Karpas-422 (cell line): ENCODE results near the gene ZNF350. TPM values are rescaled to one million over a fixed set of nuclear protein-coding genes. Genes with fewer than 3 reads are reported as not detected.
A peak's percentile ranks its signal among the peaks of the same experiment; 100 is the strongest.
"Not testable (repeated sequence)": the region's sequence is repeated elsewhere in the genome, so short reads cannot be mapped to it uniquely, and the experiment has no call there.

Experiments used
- DNase-seq: peaks from one replicate; pipeline ENCODE4 v3.0.0-alpha.2; 2015
- H2AFZ ChIP-seq: fragments of 200-600 bp; sonication (generic); 2 replicates; pipeline ENCODE4 v1.6.1; 2014; ENCODE audit warnings: antibody characterized with exemption, low read length, mixed read lengths
- H3K27ac ChIP-seq: fragments of 200-600 bp; sonication (generic); 2 replicates; pipeline ENCODE4 v1.5.1; 2014; ENCODE audit warnings: mild to moderate bottlenecking, low read length, moderate library complexity
- H3K27me3 ChIP-seq: fragments of 200-600 bp; sonication (generic); 2 replicates; pipeline ENCODE4 v1.6.1; 2014; ENCODE audit warnings: low read length, mixed read lengths
- H3K36me3 ChIP-seq: fragments of 200-600 bp; sonication (generic); 2 replicates; pipeline ENCODE4 v1.6.1; 2014; ENCODE audit warnings: low read length, mixed read lengths; ENCODE audit not compliant: insufficient read depth
- H3K4me1 ChIP-seq: fragments of 200-600 bp; sonication (generic); 2 replicates; pipeline ENCODE4 v1.6.1; 2014; ENCODE audit warnings: mild to moderate bottlenecking, low read length, mixed read lengths
- H3K4me2 ChIP-seq: fragments of 200-600 bp; sonication (generic); 2 replicates; pipeline ENCODE4 v1.6.1; 2014; ENCODE audit warnings: low read length, low read depth, mild to moderate bottlenecking; ENCODE audit not compliant: poor library complexity, severe bottlenecking
- H3K4me3 ChIP-seq: fragments of 200-600 bp; sonication (generic); 2 replicates; pipeline ENCODE4 v1.5.1; 2014; ENCODE audit warnings: mild to moderate bottlenecking, antibody characterized with exemption, low read length, mixed read lengths
- H3K79me2 ChIP-seq: fragments of 200-600 bp; sonication (generic); 2 replicates; pipeline ENCODE4 v1.6.1; 2014; ENCODE audit warnings: mild to moderate bottlenecking, low read length, mixed read lengths
- H3K9ac ChIP-seq: fragments of 200-600 bp; sonication (generic); 2 replicates; pipeline ENCODE4 v1.6.0; 2014; ENCODE audit warnings: low read length
- H3K9me2 ChIP-seq: fragments of 200-600 bp; sonication (generic), shearing (Covaris generic); replicated peaks from 2 replicates; pipeline ENCODE4 v1.6.0; 2014; ENCODE audit warnings: mild to moderate bottlenecking, low read length, moderate library complexity; ENCODE audit not compliant: insufficient read depth
- H3K9me3 ChIP-seq: fragments of 300-700, 200-600 bp; sonication (generic); 2 replicates; pipeline ENCODE4 v1.6.1; 2014; ENCODE audit warnings: low read length, mixed read lengths
- H4K20me1 ChIP-seq: fragments of 200-600 bp; sonication (generic); 2 replicates; pipeline ENCODE4 v1.6.1; 2014; ENCODE audit warnings: mild to moderate bottlenecking, antibody characterized with exemption, low read length, low read depth; ENCODE audit not compliant: insufficient read depth
- total RNA-seq: library from RNA; depleted of rRNA; stranded (reverse); fragments of >200 nt; shearing (Covaris generic); gene quantifications from 2 replicates; pipeline ENCODE4 v1.2.3, GENCODE V29; 2014; ENCODE audit warnings: low replicate concordance

ZNF350 gene
- total RNA-seq, 1 experiment from 2014 or later: 12.7 TPM

GRCh38 chr19:51980116-51980736 is 6.4 kb downstream of the ZNF350 start:
- H3K9ac ChIP-seq: no peak overlapping the region
- H3K4me2 ChIP-seq: no peak overlapping the region
- H3K79me2 ChIP-seq: no peaks in the 10 kb centered on the region
- H3K27ac ChIP-seq: no peak overlapping the region
- H2AFZ ChIP-seq: no peak overlapping the region
- no peaks in the 10 kb centered on the region for H3K4me1 ChIP-seq
- H3K36me3 ChIP-seq: peaks cover 4% of the 10 kb centered on the region; the same call in 1 of the 2 replicates
- peaks cover 64% of the 10 kb centered on the region for H3K9me3 ChIP-seq
- no peak for DNase-seq
- no peaks in the 10 kb centered on the region for H3K9me2 ChIP-seq
- no peaks in the 10 kb centered on the region for H3K27me3 ChIP-seq
- no peaks in the 10 kb centered on the region for H4K20me1 ChIP-seq
- H3K4me3 ChIP-seq: no peak overlapping the region

GRCh38 chr19:51978882-51979281 is 7.8 kb downstream of the ZNF350 start:
- H4K20me1 ChIP-seq: no peaks in the 10 kb centered on the region
- H3K27ac ChIP-seq: no peak overlapping the region
- no peaks in the 10 kb centered on the region for H3K4me1 ChIP-seq
- H3K9ac ChIP-seq: no peak overlapping the region
- no peak overlapping the region for H3K4me2 ChIP-seq
- H3K9me2 ChIP-seq: no peaks in the 10 kb centered on the region
- H2AFZ ChIP-seq: no peak overlapping the region
- H3K4me3 ChIP-seq: no peak overlapping the region
- H3K36me3 ChIP-seq: peaks cover 12% of the 10 kb centered on the region
- H3K79me2 ChIP-seq: no peaks in the 10 kb centered on the region
- no peaks in the 10 kb centered on the region for H3K27me3 ChIP-seq
- DNase-seq: no peak
- peaks cover 70% of the 10 kb centered on the region for H3K9me3 ChIP-seq

GRCh38 chr19:51977346-51977745 is 9.3 kb downstream of the ZNF350 start:
- Histone ChIP-seq H3K4me2 (no peak overlapping the region), H3K27me3 (no peaks in the 10 kb centered on the region), H3K27ac (no peak overlapping the region), H2AFZ (no peak overlapping the region), H3K9ac (no peak overlapping the region), H3K36me3 (peaks cover 21% of the 10 kb centered on the region), H3K4me1 (no peaks in the 10 kb centered on the region), H3K4me3 (no peak overlapping the region), H3K9me2 (no peaks in the 10 kb centered on the region), H3K79me2 (no peaks in the 10 kb centered on the region), H3K9me3 (peaks cover 69% of the 10 kb centered on the region), H4K20me1 (no peaks in the 10 kb centered on the region)
- no peak for DNase-seq

GRCh38 chr19:51976852-51977251 is 9.8 kb downstream of the ZNF350 start:
- Histone ChIP-seq H2AFZ (no peak overlapping the region), H3K4me2 (no peak overlapping the region), H3K36me3 (peaks cover 22% of the 10 kb centered on the region), H3K27me3 (no peaks in the 10 kb centered on the region), H3K4me3 (no peak overlapping the region), H3K4me1 (no peaks in the 10 kb centered on the region), H3K9me3 (peaks cover 69% of the 10 kb centered on the region), H3K9me2 (no peaks in the 10 kb centered on the region), H3K27ac (no peak overlapping the region), H4K20me1 (no peaks in the 10 kb centered on the region), H3K9ac (no peak overlapping the region), H3K79me2 (no peaks in the 10 kb centered on the region)
- DNase-seq: no peak

GRCh38 chr19:51975787-51976186 is 10.9 kb downstream of the ZNF350 start:
- not testable (repeated sequence) for H2AFZ ChIP-seq, H3K27me3 ChIP-seq, H4K20me1 ChIP-seq, H3K27ac ChIP-seq, H3K9me2 ChIP-seq, H3K9ac ChIP-seq, H3K4me2 ChIP-seq, H3K4me1 ChIP-seq, DNase-seq, H3K79me2 ChIP-seq, H3K4me3 ChIP-seq
- Histone ChIP-seq H3K36me3 (peaks cover 31% of the 10 kb centered on the region), H3K9me3 (peaks cover 72% of the 10 kb centered on the region)

- Histone ChIP-seq H3K36me3 (peaks cover 41% of the 10 kb centered on the region), H3K27me3 (no peaks in the 10 kb centered on the region)
- peak; percentile 53 for DNase-seq
Observed at GRCh38 chr19:51971624-51972023, 15.0 kb downstream of the ZNF350 start.

GRCh38 chr19:51970718-51971117 is 15.9 kb downstream of the ZNF350 start:
- Histone ChIP-seq H3K4me1 (no peaks in the 10 kb centered on the region), H3K9me3 (peaks cover 55% of the 10 kb centered on the region), H3K4me3 (0 out of 2 replicates have a peak overlapping the region, but pooled peaks have one; percentile 2), H2AFZ (no peak overlapping the region), H4K20me1 (no peaks in the 10 kb centered on the region), H3K27me3 (no peaks in the 10 kb centered on the region), H3K4me2 (no peak overlapping the region), H3K9me2 (no peaks in the 10 kb centered on the region), H3K36me3 (peaks cover 41% of the 10 kb centered on the region), H3K27ac (no peak overlapping the region), H3K9ac (no peak overlapping the region), H3K79me2 (no peaks in the 10 kb centered on the region)
- no peak for DNase-seq

More at GRCh38 chr19:51971624-51972023, 15.0 kb downstream of the ZNF350 start:
- H3K27ac ChIP-seq: no peak overlapping the region
- H3K4me3 ChIP-seq: no peak overlapping the region
- no peaks in the 10 kb centered on the region for H3K79me2 ChIP-seq
- no peak overlapping the region for H3K4me2 ChIP-seq
- peaks cover 55% of the 10 kb centered on the region for H3K9me3 ChIP-seq
- H3K9me2 ChIP-seq: no peaks in the 10 kb centered on the region
- H4K20me1 ChIP-seq: no peaks in the 10 kb centered on the region
- H3K9ac ChIP-seq: no peak overlapping the region
- no peak overlapping the region for H2AFZ ChIP-seq
- no peaks in the 10 kb centered on the region for H3K4me1 ChIP-seq

- H3K4me1 ChIP-seq: no peaks in the 10 kb centered on the region
- no peak overlapping the region for H2AFZ ChIP-seq
- H3K27me3 ChIP-seq: no peaks in the 10 kb centered on the region
- peaks cover 14% of the 10 kb centered on the region for H3K36me3 ChIP-seq
- no peaks in the 10 kb centered on the region for H3K9me2 ChIP-seq
- no peaks in the 10 kb centered on the region for H3K79me2 ChIP-seq
- no peak overlapping the region for H3K27ac ChIP-seq
- H3K4me2 ChIP-seq: no peak overlapping the region
- H3K4me3 ChIP-seq: no peak overlapping the region
- no peak overlapping the region for H3K9ac ChIP-seq
- peaks cover 33% of the 10 kb centered on the region for H3K9me3 ChIP-seq
- DNase-seq: no peak
- H4K20me1 ChIP-seq: no peaks in the 10 kb centered on the region
Observed at GRCh38 chr19:51965583-51965982, 21.1 kb downstream of the ZNF350 start.
